Type B pancreatic cell (in vitro differentiated cells): ENCODE results near the gene APOE. TPM values are rescaled to one million over a fixed set of nuclear protein-coding genes. Genes with fewer than 3 reads are reported as not detected.

ENCODE experiments used
- DNase-seq: peaks from one replicate; pipeline ENCODE4 v3.0.0; 2021; ENCODE audit warnings: mixed read lengths; ENCODE audit not compliant: unreplicated experiment; ENCODE audit errors: extremely low spot score
- H3K27ac Mint-ChIP-seq: 2 replicates; pipeline ENCODE4 v1.8.0; 2021; ENCODE audit warnings: mild to moderate bottlenecking, mixed read lengths
- H3K27me3 Mint-ChIP-seq: 2 replicates; pipeline ENCODE4 v1.8.0; 2021; ENCODE audit warnings: mixed read lengths
- H3K36me3 Mint-ChIP-seq: 2 replicates; pipeline ENCODE4 v1.8.0; 2021; ENCODE audit warnings: mixed read lengths
- H3K4me1 Mint-ChIP-seq: one replicate; pipeline ENCODE4 v1.8.0; 2021; ENCODE audit warnings: mixed read lengths; ENCODE audit not compliant: unreplicated experiment
- H3K4me3 Mint-ChIP-seq: 2 replicates; pipeline ENCODE4 v1.8.0; 2021; ENCODE audit warnings: mild to moderate bottlenecking, mixed read lengths
- H3K9me3 Mint-ChIP-seq: 2 replicates; pipeline ENCODE4 v1.8.0; 2021; ENCODE audit warnings: mixed read lengths
- total RNA-seq: library from RNA; stranded (reverse); gene quantifications from 2 replicates; pipeline ENCODE4 v1.2.1, GENCODE V29; 2021; ENCODE audit warnings: low replicate concordance
- TF ChIP-seq, protein P1 (sequence below): fragments of 200-600 bp; sonication (generic); conservative IDR thresholded peaks from 2 replicates; pipeline ENCODE4 v1.5.0; 2021; ENCODE audit warnings: antibody characterized with exemption, mild to moderate bottlenecking

APOE gene
- total RNA-seq, 1 donor from 2014 or later: 168 TPM

DNA sequence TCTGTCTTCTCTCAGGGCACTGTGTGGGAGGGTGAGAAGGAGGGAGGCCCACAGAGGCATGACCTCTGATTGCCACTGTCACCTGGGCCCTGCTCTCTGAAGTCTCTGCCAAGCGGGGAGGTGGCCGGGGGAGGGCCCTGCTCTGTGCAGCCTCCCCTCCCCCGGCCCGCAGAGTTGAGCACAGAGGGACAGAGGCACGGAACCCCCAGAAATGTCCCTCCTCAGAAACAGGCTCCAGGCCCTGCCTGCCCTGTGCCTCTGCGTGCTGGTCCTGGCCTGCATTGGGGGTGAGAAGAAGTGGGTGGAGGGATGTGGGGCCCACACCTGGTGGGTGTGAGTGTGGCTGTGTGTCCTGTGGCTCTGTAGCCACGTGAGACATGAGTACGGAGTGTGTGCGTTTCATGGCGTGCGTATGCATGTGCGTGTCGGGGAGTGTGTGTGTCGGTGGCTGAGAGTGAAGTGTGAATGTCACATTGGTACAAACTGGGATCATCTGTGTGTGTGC, 36.5 kb downstream of the APOE start, which contains the start of gene APOC4:
Gene APOC4 (plus strand): TSS at position 171 of the 505 bp plus-strand sequence. CDS start 41 bp downstream, at position 212.
- Mint-ChIP-seq H3K4me1 (no peaks in the 10 kb centered on the region), H3K9me3 (no peaks in the 10 kb centered on the region), H3K27ac (no peak within 1 kb of the TSS), H3K27me3 (no peaks in the 10 kb centered on the region), H3K36me3 (no peaks in the 10 kb centered on the region), H3K4me3 (no peak within 1 kb of the TSS)
- DNase-seq: no peak
- TF ChIP-seq, protein P1, sequence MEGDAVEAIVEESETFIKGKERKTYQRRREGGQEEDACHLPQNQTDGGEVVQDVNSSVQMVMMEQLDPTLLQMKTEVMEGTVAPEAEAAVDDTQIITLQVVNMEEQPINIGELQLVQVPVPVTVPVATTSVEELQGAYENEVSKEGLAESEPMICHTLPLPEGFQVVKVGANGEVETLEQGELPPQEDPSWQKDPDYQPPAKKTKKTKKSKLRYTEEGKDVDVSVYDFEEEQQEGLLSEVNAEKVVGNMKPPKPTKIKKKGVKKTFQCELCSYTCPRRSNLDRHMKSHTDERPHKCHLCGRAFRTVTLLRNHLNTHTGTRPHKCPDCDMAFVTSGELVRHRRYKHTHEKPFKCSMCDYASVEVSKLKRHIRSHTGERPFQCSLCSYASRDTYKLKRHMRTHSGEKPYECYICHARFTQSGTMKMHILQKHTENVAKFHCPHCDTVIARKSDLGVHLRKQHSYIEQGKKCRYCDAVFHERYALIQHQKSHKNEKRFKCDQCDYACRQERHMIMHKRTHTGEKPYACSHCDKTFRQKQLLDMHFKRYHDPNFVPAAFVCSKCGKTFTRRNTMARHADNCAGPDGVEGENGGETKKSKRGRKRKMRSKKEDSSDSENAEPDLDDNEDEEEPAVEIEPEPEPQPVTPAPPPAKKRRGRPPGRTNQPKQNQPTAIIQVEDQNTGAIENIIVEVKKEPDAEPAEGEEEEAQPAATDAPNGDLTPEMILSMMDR: no peak

DNA sequence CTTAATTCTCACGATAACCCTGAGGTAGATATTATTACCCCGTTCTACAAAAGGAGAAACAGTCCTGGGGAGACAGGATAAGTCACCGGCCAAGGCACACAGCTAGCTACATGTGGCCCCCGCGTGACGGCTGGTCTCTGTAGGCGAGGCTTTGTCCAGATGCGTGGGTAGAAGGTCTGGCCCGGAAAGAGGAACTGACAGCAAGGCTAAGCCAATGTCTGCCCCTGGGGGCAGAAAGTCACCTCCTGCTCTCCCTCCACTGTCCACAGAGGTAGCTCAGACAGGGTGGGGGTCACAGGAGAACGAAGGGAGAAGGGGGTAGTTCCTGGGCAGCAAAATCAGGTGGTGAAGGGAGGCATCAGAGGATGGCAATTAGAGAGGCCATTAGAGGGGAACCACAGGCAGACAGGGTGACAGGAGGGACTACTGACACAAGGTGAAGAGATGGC, 38.2 kb downstream of the APOE start:
- no peaks in the 10 kb centered on the region for H3K36me3 Mint-ChIP-seq
- no peaks in the 10 kb centered on the region for H3K27me3 Mint-ChIP-seq
- no peak overlapping the region for H3K4me3 Mint-ChIP-seq
- TF ChIP-seq, protein P1: no peak
- DNase-seq: no peak
- no peak overlapping the region for H3K27ac Mint-ChIP-seq
- no peaks in the 10 kb centered on the region for H3K9me3 Mint-ChIP-seq
- H3K4me1 Mint-ChIP-seq: no peaks in the 10 kb centered on the region

DNA sequence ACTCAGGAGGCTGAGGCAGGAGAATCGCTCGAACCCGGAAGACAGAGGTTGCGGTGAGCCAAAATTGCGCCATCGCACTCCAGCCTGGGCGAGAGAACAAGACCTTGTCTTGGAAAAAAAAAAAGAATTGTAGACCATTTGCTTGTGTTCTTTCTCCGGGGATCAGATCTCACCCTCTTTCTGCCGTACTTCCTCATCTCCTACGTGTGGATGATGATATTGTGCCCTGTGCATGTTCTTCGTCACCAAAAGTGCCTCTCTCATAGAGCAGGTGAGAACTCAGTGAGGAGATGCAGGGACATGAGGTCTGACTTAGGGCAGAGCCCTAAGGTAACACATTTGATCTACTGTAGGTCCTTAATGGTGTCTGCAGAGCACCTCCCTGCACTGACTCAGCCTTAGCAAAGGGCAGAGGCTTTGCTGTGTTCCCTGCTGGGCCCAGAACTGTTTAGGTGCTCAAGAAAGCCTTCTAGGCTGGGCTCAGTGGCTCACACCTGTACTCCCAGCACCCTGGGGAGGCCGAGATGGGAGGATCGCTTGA, 41.5 kb downstream of the APOE start:
- H3K4me3 Mint-ChIP-seq: no peak overlapping the region
- no peak overlapping the region for H3K27ac Mint-ChIP-seq

DNA sequence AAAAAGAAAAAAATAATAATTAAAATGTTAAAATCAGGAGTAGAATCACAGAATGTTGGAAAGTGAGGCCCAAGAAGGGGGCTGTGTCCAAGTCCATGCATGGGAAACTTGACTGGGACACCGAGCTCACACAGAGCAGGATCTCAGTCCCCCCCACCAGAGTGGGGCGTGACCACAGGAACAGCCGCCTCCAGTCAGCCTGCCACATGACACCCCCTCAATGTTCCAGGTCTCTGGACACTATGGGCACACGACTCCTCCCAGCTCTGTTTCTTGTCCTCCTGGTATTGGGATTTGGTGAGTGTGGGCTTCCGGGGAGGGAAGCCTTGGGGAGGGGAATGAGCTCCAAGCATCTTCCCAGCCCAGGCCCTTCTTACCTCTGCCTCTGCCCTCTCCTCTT, 42.6 kb downstream of the APOE start:
- H3K27ac Mint-ChIP-seq: no peak overlapping the region
- no peak for DNase-seq
- TF ChIP-seq, protein P1: no peak
- no peaks in the 10 kb centered on the region for H3K27me3 Mint-ChIP-seq
- H3K4me1 Mint-ChIP-seq: peaks cover 4% of the 10 kb centered on the region
- no peaks in the 10 kb centered on the region for H3K36me3 Mint-ChIP-seq
- H3K9me3 Mint-ChIP-seq: no peaks in the 10 kb centered on the region
- H3K4me3 Mint-ChIP-seq: no peak overlapping the region

More for the DNA sequence above, 41.5 kb downstream of the APOE start:
- DNase-seq: no peak
- TF ChIP-seq, protein P1: no peak
- H3K9me3 Mint-ChIP-seq: no peaks in the 10 kb centered on the region
- no peaks in the 10 kb centered on the region for H3K36me3 Mint-ChIP-seq
- H3K4me1 Mint-ChIP-seq: peaks cover 4% of the 10 kb centered on the region
- H3K27me3 Mint-ChIP-seq: no peaks in the 10 kb centered on the region

DNA sequence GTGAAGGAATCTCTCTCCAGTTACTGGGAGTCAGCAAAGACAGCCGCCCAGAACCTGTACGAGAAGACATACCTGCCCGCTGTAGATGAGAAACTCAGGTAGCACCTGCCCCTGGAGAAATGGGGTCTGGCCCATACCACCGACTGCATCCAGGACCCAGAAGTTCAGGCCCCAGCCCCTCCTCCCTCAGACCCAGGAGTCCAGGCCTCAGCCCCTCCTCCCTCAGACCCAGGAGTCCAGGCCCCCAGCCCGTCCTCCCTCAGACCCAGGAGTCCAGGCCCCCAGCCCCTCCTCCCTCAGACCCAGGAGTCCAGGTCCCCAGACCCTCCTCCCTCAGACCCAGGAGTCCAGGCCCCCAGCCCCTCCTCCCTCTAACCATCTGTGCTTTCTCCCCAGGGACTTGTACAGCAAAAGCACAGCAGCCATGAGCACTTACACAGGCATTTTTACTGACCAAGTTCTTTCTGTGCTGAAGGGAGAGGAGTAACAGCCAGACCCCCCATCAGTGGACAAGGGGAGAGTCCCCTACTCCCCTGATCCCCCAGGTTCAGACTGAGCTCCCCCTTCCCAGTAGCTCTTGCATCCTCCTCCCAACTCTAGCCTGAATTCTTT, 43.3 kb downstream of the APOE start:
- H3K36me3 Mint-ChIP-seq: no peaks in the 10 kb centered on the region
- H3K27me3 Mint-ChIP-seq: no peaks in the 10 kb centered on the region
- H3K4me1 Mint-ChIP-seq: peaks cover 4% of the 10 kb centered on the region
- no peak for DNase-seq
- no peak overlapping the region for H3K4me3 Mint-ChIP-seq
- no peaks in the 10 kb centered on the region for H3K9me3 Mint-ChIP-seq
- H3K27ac Mint-ChIP-seq: no peak overlapping the region
- TF ChIP-seq, protein P1: no peak
